Mucosa of descending colon (tissue), 3 donors: ENCODE data around the gene MRPS15. TPM values are rescaled to one million over a fixed set of nuclear protein-coding genes. Genes with fewer than 3 reads are reported as not detected.
"Not testable (repeated sequence)": the region's sequence is repeated elsewhere in the genome, so short reads cannot be mapped to it uniquely, and the experiment has no call there.

ENCODE experiments used
- ATAC-seq: fragments of 200-7000 bp; cut with Tn5 transposase; one replicate; pipeline ENCODE4 v1.9.1; 2020; ENCODE audit warnings: mild to moderate bottlenecking, moderate library complexity
- DNase-seq, 3 donors: peaks; one replicate each; pipeline ENCODE4 v3.0.0-alpha.2; 2020
- H3K36me3 ChIP-seq: fragments of 200-600 bp; one replicate; pipeline ENCODE4 v1.8.0; 2021; ENCODE audit warnings: low read depth, mild to moderate bottlenecking
- H3K4me1 ChIP-seq: fragments of 200-600 bp; one replicate; pipeline ENCODE4 v1.8.0; 2021; ENCODE audit warnings: low read depth, mild to moderate bottlenecking
- H3K4me3 ChIP-seq: fragments of 200-600 bp; one replicate; pipeline ENCODE4 v1.8.0; 2021; ENCODE audit warnings: mild to moderate bottlenecking
- H3K9me3 ChIP-seq: fragments of 200-600 bp; one replicate; pipeline ENCODE4 v1.8.0; 2021; ENCODE audit warnings: mild to moderate bottlenecking
- CTCF ChIP-seq: fragments of 200-600 bp; IDR thresholded peaks from one replicate; pipeline ENCODE4 v1.8.0; 2022; ENCODE audit warnings: antibody characterized with exemption, mild to moderate bottlenecking
- intact Hi-C, 2 donors: fragments of 100-400 bp; cut with DNase I in 1 of 2; cut with micrococcal nuclease in 1 of 2; formaldehyde crosslinking; loops; one replicate each; pipeline versions ENCODE4 v1.11.0 to v1.11.1; 2022; cut with DNase I, micrococcal nuclease
- total RNA-seq, 3 donors: library from RNA; stranded (reverse); fragmentation: NEBNext Ultra II Directional in 2 of 3; extraction: Animal tissue kit (Norgen Biotek cat#: 25700) in 2 of 3; gene quantifications; one replicate each; pipeline versions ENCODE4 v1.2.1 to v1.2.4, GENCODE V29; 2021 to 2023
- donor health status: DM: no; HTN: no; CAD: no; lungs with moderate emphysema.
- donor health status: DM: no; HTN: no; CAD: no.
- donor health status: DM: no; HTN: yes; CAD: no.

The MRPS15 gene
- total RNA-seq, 3 donors from 2014 or later = 48.4 to 59.4 (median 54.9) TPM

- no peak for DNase-seq
- no peak overlapping the region for H3K4me3 ChIP-seq
- intact Hi-C loops = no loop called here
- no peaks in the 10 kb centered on the region for H3K4me1 ChIP-seq
- ATAC-seq = no peak
- no peaks in the 10 kb centered on the region for H3K36me3 ChIP-seq
- no peak for TF ChIP-seq CTCF
- H3K9me3 ChIP-seq = no peaks in the 10 kb centered on the region
These were observed 33.0 kb upstream of the MRPS15 start for GRCh38 chr1:36497207-36497606.

- no peak for DNase-seq
- intact Hi-C loops = no loop called here
- no peak for ATAC-seq
- TF ChIP-seq CTCF = no peak
- H3K36me3 ChIP-seq = no peaks in the 10 kb centered on the region
- H3K4me3 ChIP-seq = no peak overlapping the region
- H3K4me1 ChIP-seq = no peaks in the 10 kb centered on the region
- no peaks in the 10 kb centered on the region for H3K9me3 ChIP-seq
These were observed 30.8 kb upstream of the MRPS15 start for GRCh38 chr1:36494971-36495370.

- intact Hi-C loops = no loop called here
- no peaks in the 10 kb centered on the region for H3K9me3 ChIP-seq
- H3K4me3 ChIP-seq = no peak overlapping the region
- DNase-seq = no peak
- TF ChIP-seq CTCF = no peak
- no peaks in the 10 kb centered on the region for H3K4me1 ChIP-seq
- no peak for ATAC-seq
- no peaks in the 10 kb centered on the region for H3K36me3 ChIP-seq
These were observed 29.3 kb upstream of the MRPS15 start for GRCh38 chr1:36493524-36493923.

DNA sequence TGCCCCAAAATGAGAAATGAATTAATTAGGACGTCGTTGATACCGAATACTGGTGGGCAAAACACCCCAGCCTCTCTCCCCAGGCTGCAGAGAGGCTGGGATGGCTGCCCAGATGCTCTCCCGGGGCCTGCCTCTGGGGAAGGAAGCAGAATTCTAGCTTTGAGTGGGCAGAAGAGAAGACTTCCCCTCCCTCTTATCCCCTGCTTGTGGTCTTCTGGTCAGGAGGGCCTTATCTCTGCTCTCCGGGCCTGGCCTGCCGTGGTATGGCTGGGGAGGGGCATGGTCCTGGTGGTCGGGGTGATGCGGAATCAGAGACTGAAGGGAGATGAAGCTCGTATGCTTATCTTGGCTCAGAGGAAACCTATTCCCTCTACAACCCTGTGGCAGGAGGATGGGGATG is 28.3 kb upstream of the MRPS15 start:
- DNase-seq (no peak), ATAC-seq (no peak)
- H3K4me3 ChIP-seq = no peak overlapping the region
- no peaks in the 10 kb centered on the region for H3K36me3 ChIP-seq
- intact Hi-C loops = no loop called here
- no peaks in the 10 kb centered on the region for H3K9me3 ChIP-seq
- TF ChIP-seq CTCF = no peak
- no peaks in the 10 kb centered on the region for H3K4me1 ChIP-seq

- intact Hi-C loops, H3K4me3 ChIP-seq, H3K9me3 ChIP-seq, H3K36me3 ChIP-seq, ATAC-seq, DNase-seq, H3K4me1 ChIP-seq: not testable (repeated sequence)
These were observed 25.3 kb upstream of the MRPS15 start for GRCh38 chr1:36489258-36490051.

- no peak overlapping the region for H3K4me3 ChIP-seq
- ATAC-seq (no peak), DNase-seq (no peak)
- no peak for TF ChIP-seq CTCF
- no peaks in the 10 kb centered on the region for H3K4me1 ChIP-seq
- H3K9me3 ChIP-seq = no peaks in the 10 kb centered on the region
- no peaks in the 10 kb centered on the region for H3K36me3 ChIP-seq
- intact Hi-C loops = no loop called here
These were observed 23.7 kb upstream of the MRPS15 start for GRCh38 chr1:36487906-36488305.

DNA sequence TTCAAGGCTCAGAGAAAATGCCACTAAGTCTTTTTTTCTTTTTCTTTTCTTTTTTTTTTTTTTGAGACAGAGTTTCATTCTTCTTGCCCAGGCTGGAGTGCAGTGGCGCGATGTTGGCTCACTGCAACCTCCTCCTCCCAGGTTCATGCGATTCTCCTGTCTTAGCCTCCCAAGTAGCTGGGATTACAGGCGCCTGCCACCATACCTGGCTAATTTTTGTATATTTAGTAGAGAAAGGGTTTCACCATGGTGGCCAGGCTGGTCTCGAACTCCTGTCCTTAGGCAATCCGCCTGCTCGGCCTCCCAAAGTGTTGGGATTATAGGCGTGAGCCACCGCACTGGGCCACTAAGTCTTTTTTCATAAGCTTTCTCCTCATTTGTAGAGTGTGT is 23.1 kb upstream of the MRPS15 start:
- H3K4me3 ChIP-seq, H3K36me3 ChIP-seq, intact Hi-C loops, H3K9me3 ChIP-seq, ATAC-seq, H3K4me1 ChIP-seq, DNase-seq: not testable (repeated sequence)
